Activated gamma-delta T cell (primary cell): ENCODE measurements around the gene AP1B1.

Source experiments
- DNase-seq: peaks from one replicate; lab custom pipeline; 2025; lab: John Stamatoyannopoulos, UW

Gene AP1B1

DNA sequence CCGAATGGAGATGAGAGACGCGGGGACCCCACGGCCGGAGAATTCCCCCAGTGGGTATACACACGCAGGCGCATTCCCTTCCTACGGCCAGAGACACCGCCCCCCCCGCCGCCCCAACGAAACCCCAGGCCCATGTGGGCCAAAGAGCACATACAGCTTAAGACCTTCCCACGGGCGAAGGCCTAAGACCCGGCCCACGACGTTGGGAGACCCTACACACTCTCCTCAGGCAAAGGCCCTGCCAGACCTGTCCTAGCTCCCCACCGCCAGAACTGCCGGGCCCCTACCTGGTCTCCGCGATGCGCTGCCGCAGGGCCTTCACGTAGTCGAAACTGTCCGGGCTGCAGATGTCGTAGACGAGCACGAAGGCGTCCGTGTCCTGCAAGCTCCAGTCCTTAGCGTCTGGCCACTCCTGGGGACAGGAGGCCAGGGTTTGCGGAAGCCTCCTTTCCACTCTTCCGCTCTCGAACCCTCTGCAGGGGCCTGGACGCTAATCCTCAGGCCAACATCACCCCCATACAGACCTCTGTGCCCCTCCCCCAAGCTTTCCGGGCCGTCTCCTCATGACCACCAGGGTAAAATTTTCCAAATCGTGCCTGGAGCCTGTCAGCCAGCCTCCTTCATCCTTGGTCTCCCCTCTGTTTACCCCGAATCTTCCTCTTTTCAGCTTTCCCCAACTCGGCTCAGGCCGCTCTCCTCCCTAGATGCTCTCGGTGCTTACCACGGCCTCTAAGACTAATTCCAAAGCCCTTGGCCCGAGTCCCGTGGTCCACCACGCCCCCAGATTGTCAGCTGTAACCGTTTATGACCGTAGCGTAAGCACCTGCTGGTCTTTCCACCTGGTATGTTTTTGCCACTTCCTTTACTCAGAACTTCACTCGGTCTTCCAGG lies 74.5 kb downstream of the AP1B1 start:
- no peak for DNase-seq

DNA sequence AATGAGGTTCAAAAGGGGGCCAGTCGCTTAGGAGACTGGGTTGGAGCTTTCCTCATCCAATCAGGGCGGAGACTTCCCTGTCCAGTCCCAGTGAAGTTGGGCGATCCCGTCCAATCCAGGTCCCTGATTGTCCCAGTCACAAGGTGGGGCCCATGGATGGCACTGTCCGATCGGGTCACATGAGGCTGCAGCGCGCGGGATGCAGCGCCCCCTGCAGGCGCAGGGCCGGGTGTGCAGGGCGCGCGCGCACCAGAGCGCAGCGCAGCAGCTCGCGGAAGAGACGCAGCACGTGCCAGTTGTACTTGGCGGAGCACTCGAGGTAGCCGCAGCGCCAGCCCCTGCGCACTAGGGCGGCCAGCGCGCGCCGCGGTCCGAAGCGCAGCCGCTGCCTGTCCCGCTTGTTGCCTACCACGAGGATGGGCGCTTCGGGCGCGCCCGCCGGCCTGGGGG lies 75.2 kb downstream of the AP1B1 start:
- no peak for DNase-seq

GRCh38 chr22:29312218-29313125 lies 75.9 kb downstream of the AP1B1 start:
- no peak for DNase-seq

DNA sequence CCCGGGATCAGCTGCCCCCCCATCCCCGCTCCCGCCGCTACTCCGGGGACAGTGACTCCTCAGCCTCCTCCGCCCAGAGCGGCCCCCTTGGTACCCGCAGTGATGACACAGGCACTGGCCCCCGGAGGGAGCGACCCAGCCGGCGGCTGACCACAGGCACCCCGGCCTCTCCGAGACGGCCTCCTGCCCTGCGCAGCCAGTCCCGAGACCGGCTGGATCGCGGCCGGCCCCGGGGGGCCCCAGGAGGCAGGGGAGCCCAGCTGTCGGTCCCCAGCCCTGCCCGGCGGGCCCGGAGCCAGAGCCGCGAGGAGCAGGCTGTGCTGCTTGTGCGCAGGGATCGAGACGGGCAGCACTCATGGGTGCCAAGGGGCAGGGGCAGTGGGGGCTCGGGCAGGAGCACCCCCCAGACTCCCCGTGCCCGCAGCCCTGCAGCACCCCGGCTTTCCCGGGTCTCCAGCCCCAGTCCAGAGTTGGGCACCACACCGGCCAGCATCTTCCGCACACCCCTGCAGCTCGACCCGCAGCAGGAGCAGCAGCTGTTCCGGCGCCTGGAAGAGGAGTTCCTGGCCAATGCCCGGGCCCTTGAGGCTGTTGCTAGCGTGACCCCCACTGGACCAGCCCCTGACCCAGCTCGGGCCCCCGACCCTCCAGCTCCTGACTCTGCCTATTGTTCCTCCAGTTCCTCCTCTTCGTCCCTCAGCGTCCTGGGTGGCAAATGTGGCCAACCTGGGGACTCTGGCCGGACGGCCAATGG lies 76.7 kb downstream of the AP1B1 start:
- DNase-seq = no peak

DNA sequence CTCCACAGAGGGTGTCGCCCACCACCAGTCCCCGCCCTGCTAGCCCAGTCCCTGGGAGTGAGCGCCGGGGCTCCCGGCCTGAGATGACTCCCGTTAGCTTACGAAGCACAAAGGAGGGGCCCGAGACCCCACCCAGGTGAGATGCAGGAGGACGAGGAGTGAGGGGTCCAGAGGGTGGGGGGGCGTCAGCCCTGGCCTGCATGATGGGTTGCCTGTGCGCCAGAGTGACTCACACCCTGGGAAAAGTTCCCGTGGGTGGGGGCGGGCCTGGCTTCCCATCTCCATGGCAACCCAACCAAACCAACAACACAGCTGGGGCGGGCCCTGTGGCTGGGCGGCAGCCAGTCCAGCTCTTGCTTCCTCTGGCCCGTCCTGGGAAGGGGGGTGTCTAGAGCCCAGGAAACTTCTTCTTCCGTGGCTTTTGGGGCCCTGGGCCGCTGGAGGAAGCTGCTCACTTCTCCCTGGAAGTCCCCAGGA lies 77.5 kb downstream of the AP1B1 start:
- DNase-seq = no peak

DNA sequence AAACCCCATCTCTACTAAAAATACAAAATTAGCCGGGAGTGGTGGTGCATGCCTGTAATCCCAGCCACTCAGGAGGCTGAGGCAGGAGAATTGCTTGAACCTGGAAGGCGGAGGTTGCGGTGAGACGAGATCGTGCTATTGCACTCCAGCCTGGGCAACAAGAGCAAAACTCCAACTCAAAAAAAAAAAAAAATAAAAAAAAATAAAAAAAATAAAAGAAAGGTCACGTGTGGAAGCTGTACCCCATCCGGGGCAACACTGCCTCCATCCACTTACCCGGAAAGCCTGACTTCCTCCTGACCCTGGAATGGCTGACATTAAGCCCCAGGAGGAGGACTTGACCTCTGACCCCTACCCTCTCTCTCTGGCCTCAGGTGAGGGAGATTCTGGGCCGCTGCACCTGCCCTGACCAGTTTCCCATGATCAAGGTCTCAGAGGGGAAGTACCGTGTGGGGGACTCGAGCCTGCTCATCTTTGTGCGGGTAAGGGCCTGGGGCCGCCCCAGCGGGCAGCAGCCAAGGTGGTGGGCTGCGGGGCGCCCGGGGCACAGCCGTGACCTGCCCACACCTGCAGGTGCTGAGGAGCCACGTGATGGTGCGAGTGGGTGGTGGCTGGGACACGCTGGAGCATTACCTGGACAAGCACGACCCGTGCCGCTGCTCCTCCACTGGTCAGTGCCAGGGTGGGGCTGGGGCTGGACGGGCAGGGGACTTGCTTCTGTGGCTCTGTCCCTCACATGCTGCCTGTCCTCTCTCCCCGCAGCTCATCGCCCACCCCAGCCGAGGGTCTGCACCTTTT lies 78.1 kb downstream of the AP1B1 start:
- no peak for DNase-seq

DNA sequence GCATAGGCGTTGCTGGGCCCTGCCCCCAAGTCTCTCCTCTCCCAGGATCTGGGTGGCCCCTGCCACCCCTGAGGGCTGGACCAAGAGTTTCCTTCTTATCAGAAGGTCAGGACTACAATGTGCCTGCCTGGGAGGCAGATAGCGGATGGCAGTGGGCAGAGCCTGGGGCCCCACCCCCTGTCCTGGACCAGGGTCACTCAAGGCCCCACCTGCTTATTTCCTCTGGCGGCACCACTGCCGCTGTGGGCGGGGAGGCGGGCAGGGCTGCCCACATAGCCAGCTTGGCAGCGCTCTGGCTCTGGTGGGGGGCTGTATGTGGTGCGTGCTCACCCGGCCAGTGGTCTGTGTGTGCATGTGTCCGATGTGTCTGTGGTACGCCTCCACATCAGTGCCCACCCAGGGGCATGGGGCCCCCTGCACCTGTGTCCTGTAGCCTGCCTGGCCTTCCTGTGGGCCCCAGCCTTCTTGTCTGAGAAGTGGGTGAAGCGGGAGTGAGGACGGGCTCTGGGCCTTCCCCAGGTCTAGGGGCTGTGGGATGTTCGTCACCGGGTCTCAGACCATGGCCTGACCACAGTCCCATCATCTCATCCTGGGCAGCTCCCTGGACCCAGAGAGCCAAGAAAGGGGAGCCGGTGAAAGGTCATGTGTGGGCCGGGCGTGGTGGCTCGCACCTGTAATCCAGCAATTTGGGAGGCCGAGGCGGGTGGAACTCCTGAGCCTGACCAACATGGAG lies 78.9 kb downstream of the AP1B1 start:
- DNase-seq = no peak

GRCh38 chr22:29308791-29309262 lies 79.5 kb downstream of the AP1B1 start:
- no peak for DNase-seq

- DNase-seq = no peak
Measured at GRCh38 chr22:29308148-29308790, 80.1 kb downstream of the AP1B1 start.

DNA sequence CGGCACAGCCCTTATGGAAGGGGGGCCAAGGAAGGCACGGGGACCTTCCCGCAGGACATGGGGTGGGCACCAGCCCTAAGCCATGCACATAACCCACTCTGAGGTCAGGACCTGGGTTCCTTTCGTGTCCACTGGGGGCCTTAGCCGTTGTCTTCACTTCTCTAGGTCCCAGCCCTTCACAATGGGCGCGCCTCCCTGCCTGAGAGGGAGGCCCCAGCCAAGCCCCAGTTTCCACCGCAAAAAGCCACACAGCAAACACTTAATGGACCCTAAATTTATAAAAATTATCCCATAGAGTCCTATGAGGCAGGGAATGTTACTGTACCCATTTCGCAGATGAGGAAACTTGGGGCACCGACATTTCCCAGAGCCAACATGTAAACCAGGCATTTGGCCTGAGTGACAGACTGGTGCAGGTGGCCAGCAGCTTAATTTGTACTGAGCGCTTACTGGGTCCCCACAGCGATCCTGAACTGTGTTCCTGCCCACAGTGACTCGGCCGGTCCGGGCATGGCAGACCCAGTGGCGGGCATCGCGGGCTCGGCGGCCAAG lies 80.7 kb downstream of the AP1B1 start:
- no peak for DNase-seq

DNA sequence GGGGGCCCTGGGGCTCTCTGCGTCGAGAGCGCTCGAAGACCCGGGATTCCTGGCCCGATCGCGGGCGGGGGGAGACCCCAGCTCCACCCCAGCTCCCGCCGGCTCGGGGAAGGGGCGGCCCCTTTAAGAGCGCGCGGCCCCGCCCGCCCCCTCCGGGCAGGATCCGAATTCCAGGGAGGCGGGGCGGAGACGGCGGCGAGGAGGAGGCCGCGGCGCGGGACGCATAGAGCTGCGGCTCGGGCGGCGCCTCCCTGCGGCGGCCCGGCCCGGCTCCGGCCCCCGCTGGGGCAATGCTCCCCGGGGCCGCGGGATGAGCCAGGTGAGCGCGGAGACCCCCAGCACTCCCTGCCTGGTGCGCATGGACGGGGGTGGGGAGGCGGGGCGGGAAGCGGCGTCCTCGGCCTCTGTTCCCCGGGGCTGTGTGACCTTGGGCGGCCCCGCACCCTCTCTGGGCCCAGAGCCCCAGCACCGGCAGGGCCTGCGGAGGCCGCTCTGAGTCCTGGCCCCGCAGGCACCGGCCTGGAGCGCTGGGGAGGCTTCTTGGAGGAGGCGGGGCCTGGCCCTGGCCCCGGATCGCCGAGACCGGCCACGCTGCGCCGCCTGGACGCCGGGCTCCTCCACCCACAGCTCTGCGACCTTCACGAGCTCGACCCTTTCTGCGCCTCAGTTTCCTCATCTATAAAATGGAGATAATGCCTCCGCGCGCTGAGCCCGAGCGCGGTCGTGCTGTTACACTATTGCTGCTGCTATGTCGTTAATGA lies 81.4 kb downstream of the AP1B1 start:
- no peak for DNase-seq

DNA sequence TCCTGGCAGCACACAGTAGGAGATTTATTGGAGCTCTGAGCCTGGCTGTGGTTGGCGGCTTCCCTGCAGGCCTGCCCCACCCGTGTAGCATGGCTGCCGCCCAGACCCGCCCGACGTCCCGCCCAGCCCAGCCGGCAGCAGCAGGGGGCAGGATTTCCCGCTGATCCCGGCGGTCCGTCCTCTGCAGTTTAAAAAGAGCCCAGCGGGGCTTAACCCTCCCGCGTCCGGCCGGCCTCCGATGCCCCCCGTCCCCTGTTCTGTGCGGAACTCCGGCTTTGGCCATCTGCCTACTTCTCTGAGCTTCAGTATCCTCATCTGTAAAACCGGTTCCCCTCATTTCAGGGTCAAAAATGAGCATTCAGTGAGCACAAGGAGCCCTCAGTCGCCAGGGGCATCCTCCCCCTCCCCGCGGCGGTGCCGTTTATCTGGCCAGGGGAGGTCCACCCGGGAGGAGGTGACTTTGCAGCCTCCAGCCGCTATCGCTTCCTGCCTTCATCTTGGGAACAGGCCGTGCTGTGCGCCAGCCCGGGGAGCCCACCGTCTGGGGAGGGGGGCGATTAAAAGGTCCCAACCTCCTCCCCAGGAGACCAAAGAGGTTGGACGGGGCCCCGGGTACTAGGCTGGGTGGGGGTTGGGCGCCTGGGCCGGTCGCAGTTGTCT lies 82.1 kb downstream of the AP1B1 start, which contains the start of gene GAS2L1:
Gene GAS2L1, plus strand, starts transcription at position 476 of the 660 bp plus-strand sequence. CDS start 1,456 bp downstream, outside the sequence.
- DNase-seq = no peak

GRCh38 chr22:29305836-29306174 lies 82.6 kb downstream of the AP1B1 start:
- DNase-seq = no peak

GRCh38 chr22:29302681-29303465 lies 85.5 kb downstream of the AP1B1 start:
- DNase-seq = no peak

- DNase-seq = no peak
Measured at GRCh38 chr22:29302402-29302680, 86.0 kb downstream of the AP1B1 start.

DNA sequence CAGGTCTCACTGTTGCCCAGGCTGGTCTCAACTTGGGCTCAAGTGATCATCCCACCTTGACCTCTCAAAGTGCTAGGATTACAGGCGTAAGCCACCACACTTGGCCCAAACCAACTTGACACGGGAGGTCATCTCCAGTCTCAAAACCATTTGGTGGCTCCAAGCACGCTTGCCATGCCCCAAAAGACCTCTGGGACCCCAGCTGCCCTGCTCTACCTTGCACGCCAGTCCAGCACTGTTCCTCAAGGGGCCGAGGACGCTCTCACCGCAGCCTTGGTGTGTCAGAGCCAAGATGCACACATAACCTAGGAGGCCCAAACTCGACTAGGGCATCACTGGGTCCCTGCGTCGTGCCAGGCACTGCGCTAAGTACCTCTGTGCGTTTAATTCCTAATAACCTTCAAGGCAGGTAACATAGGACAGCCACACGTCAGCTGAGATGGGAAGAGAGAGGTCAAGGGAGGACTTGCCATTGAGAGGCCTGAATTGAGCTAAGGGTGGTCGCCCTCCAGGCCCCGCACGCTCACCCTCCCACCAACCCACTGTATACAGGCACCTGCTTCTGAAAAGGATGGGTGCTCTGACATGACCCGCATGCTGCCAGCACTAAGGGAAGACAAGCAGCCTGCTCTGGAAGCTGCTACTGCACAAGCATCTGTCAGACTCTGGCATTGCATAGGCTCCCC lies 86.5 kb downstream of the AP1B1 start:
- no peak for DNase-seq
